Glomerular endothelial cell (primary cell): ENCODE results near the gene SLAMF9. TPM values are rescaled to one million over a fixed set of nuclear protein-coding genes. Genes with fewer than 3 reads are reported as not detected.

Experiments
- DNase-seq: peaks from one replicate; pipeline ENCODE4 v3.0.0-alpha.2; 2011; ENCODE audit warnings: low read depth, low spot score; ENCODE audit errors: extremely low read depth
- total RNA-seq: library from RNA; depleted of rRNA; stranded (reverse); fragments of >200 nt; gene quantifications from 2 replicates; pipeline ENCODE4 v1.2.3, GENCODE V29; 2015

The SLAMF9 gene
- not detected in 2 replicates for total RNA-seq

DNA sequence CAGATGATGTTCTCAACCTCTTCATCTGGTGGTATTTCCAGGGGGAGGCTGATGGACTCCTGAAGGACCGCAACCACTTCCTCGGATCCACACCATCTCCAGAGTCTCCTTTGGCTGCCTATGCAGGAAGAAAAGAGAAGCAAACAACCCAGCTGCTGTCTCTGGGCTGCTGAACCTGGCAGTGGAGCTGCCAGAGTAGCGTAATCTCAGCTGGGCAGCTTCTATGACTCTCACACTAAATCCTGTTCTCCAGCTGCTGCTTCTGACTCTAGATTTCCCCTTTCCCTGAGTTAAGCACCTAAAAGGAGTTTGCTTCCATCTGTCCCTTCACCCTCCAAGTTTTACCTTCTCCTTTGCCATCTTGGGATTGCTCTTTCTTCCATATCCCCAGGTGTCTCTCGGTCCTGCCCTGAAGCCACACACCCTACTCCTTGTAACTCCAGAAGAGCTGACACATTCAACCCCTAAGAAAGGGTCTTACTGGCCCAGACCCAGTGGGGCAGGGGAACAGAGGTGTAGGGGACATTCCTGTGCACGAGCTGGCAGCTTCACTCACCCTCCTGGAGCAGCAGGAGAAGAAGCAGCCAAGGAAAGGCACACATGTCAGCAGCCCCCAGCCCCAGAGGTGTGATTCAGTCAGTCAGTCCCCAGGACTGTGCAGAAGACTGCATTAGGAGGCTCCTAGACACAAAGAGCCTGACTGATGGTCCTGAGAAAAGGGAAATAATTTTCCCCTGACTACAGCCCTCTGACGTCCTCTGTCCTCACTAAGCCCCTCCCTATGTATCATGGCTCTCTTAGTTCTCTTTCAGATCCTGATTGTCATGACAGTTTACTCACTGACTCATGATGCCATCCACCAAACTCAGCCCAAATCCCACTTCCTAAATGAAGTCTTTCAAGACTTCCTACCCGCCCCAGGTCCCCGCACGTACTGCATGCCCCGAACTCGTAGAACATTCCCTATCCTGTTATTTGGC is at the start of gene SLAMF9:
SLAMF9 (minus strand) TSS at position 702 of the 980 bp plus-strand sequence; CDS start at position 602, 100 bp downstream.
- DNase-seq, result no peak

DNA sequence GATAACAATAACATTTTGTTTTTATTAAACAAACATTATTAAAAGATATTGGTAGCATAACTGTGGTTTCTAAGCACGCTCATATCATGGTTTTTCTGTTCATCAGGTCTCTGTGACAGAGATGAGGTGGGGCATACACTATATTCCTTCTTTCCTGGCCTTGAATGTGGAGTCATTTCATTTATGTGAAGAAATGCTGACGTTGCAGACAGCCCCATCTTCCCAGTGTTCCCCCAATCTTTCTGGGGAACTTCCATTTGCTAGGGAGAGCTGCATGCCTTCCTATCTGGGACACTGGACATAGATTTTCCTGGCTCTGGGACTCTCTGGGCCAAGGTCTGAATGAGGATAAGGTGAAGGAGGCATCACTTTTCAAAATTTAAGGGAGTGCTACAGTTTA is 47.4 kb upstream of the SLAMF9 start:
- DNase-seq, result no peak

DNA sequence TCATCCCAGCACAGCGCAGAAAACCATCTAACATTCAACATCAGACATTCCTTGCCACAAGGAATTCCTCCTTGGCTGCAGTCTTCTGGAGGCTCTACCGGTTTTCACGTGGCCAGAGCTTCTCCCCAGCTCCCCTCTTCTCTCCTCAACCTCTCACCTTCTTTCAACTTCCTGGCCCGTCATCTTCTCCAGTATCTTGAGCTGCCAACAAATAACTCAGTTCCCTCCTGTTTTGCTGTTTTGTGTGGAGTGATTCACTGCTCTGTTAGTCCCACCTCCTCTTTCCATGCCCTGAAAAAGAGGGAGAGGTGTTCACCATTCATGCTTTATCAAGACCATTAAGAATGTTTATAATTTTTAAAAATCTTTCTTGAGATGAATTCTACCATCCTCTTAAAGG is 45.2 kb upstream of the SLAMF9 start:
- no peak for DNase-seq

DNA sequence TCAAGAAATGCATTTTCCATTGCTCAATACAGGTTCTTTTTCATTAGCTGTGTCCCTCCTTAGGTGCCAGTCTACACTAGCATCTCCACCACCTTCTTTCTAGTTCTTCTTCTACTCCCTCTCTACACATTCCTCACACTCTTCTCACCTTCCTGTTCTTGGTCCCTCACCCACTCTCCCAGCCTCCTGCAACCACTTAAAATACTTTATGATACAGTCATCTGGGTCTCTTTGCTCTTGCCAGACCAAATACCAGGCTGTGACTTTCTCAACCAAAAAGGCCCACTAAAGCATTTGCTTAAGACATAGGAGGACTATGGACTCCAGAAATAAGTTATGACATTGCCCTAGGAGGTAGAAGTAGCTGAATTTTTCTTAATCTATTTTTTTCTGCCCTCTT is 42.6 kb upstream of the SLAMF9 start:
- no peak for DNase-seq

- DNase-seq, result no peak
Measured at GRCh38 chr1:159994896-159995295, 40.9 kb upstream of the SLAMF9 start.

DNA sequence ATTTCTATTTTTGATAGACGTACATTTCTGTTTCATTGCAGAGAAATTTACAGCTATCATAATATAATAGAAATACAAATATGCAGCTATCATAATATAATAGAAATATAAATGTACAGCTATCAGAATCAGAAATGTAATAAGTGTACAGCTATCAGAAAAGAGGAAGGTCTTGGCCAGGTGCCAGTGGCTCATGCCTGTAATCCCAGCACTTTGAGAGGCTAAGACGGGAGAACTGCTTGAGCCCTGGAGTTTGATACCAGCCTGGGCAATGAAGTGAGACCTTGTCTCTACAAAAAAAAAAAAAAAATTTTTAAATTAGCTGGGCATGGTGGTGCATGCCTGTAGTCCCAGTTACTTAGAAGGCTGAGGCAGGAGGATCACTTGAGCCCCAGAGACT is 39.9 kb upstream of the SLAMF9 start:
- DNase-seq, result no peak

- no peak for DNase-seq
Measured at GRCh38 chr1:159992161-159992560, 38.1 kb upstream of the SLAMF9 start.

- DNase-seq, result no peak
Measured at GRCh38 chr1:159991513-159991912, 37.5 kb upstream of the SLAMF9 start.

- no peak for DNase-seq
Measured at GRCh38 chr1:159990005-159990404, 36.0 kb upstream of the SLAMF9 start.

GRCh38 chr1:159989581-159989980 is 35.5 kb upstream of the SLAMF9 start:
- no peak for DNase-seq

- no peak for DNase-seq
Measured at GRCh38 chr1:159988006-159988405, 34.0 kb upstream of the SLAMF9 start.

DNA sequence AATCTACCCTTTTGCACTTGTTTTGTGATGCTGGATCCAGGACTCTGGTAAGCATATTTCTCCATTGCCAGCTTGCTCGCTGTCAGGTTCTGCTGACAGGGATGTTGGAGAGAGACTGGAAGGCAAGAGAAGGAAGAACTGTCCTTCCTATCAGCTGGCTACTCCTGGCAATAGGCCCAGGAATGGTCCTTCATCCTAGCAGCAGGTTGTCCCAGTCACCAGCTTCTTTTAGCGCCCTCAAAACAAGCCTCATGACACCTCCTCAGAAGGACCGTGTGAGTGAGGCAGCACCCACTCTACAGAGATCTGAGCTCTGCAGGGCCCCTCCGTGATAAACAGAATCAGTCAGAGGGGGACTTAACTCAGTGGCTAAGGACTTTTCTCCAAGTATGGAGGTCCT is 33.1 kb upstream of the SLAMF9 start:
- DNase-seq, result no peak

GRCh38 chr1:159986531-159986930 is 32.5 kb upstream of the SLAMF9 start:
- DNase-seq, result no peak

- DNase-seq, result no peak
Measured at GRCh38 chr1:159986093-159986492, 32.1 kb upstream of the SLAMF9 start.

GRCh38 chr1:159985473-159985872 is 31.4 kb upstream of the SLAMF9 start:
- DNase-seq, result no peak

GRCh38 chr1:159983681-159984080 is 29.6 kb upstream of the SLAMF9 start:
- DNase-seq, result no peak

DNA sequence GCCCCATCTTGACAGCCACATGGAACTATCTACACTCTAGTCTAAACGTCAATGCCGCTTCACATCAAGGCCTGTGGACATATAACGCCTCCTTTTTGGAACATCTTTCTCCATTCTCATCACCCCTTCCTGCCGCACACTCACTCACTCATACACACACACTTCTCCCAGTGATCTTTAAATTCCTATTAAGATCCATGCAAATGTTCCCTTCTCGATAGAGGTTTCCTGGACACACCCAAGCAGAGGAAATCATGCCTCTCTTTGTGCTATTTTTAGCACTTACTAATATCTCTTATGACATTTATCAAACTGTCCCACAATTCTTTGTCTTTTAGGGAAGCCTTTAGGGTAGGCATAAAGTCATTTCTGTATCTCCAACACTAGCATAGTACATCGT is 28.2 kb upstream of the SLAMF9 start:
- DNase-seq, result no peak

- no peak for DNase-seq
Measured at GRCh38 chr1:159981351-159982055, 27.5 kb upstream of the SLAMF9 start.

DNA sequence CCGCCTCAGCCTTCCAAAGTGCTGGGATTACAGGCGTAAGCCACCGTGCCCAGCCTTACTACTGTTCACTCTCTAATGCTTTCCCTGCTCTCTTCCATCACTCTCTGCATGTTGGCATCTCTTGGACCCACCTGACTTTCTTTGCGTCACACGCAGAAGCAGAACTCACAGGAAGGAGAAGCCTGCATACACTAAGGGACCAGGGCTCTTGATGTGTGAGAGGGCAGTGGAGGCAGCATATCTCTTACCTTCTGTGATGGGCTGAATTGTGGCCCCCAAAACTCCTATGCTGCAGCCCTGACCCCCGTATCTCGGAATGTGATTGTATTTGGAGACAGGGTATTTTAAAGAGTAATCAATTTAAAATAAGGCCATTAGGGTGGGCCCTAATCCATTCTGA is 26.7 kb upstream of the SLAMF9 start:
- DNase-seq, result no peak

DNA sequence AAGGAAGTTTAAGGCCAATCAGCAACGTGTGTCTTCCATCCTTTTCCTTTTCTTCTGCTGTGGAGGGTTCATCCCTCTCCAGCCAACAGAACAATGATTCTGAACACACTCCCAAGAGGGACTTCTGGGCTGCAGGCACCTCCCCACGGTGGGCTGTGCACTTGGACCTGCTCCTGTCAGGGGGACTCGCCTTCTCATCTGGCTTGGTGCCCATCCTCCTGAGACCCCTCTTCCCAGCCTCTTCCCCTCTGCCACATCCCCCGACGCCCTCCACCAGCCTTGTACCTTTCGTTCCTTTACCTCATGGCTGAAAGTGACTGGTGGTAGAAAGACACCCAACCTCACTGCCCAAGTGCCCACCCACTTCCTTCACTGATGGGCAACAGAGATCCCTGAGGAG is 26.0 kb upstream of the SLAMF9 start:
- no peak for DNase-seq

GRCh38 chr1:159979257-159979656 is 25.2 kb upstream of the SLAMF9 start:
- no peak for DNase-seq

DNA sequence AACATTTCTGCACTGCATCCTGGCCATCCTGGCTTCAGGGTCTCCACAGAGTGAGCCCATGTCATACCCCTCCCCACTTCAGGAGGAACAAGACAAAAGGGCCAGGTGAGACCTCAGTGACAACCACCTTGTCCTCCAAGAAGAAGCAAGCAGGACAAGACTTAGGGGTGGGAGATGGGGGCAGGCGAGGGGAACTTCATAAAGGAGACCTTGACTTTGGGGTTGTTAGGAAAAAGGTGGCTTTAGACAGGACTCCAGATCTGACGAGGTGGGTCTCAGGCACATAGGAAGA is 24.0 kb upstream of the SLAMF9 start:
- no peak for DNase-seq
